SK-N-SH treated with all-trans-retinoic acid at 6 μM for 48 hours (cell line): Measurements from ENCODE around the gene CDC42BPB.

Source experiments
- ATAC-seq: fragments of 200-7000 bp; cut with Tn5 transposase; 3 replicates; pipeline ENCODE4 v1.9.1; 2020; ENCODE audit warnings: mild to moderate bottlenecking, moderate library complexity
- ARNTL ChIP-seq: fragments of 450-650 bp; formaldehyde crosslinking; IDR thresholded peaks from 2 replicates; pipeline ENCODE4 v1.5.0; 2020; ENCODE audit warnings: low read depth, mild to moderate bottlenecking, moderate library complexity, borderline replicate concordance
- BACH2 ChIP-seq: fragments of 250-450 bp; sonication (Bioruptor Pico); IDR thresholded peaks from 2 replicates; pipeline ENCODE4 v1.9.0; 2021; ENCODE audit warnings: mild to moderate bottlenecking, borderline replicate concordance
- CSDC2 ChIP-seq: fragments of 250-450 bp; sonication (Bioruptor Pico); IDR thresholded peaks from 2 replicates; pipeline ENCODE4 v1.5.0; 2020; ENCODE audit warnings: mild to moderate bottlenecking, moderate library complexity
- ESRRG ChIP-seq: fragments of 250-450 bp; sonication (Bioruptor Pico); IDR thresholded peaks from 2 replicates; pipeline ENCODE4 v1.6.1; 2021; ENCODE audit warnings: mild to moderate bottlenecking
- GLIS3 ChIP-seq: fragments of 250-450 bp; sonication (Bioruptor Pico); IDR thresholded peaks from 2 replicates; pipeline ENCODE4 v1.5.0; 2020; ENCODE audit warnings: mild to moderate bottlenecking, moderate library complexity
- ISL1 ChIP-seq: fragments of 250-450 bp; sonication (Bioruptor Pico); IDR thresholded peaks from 2 replicates; pipeline ENCODE4 v2.1.2; 2022; ENCODE audit warnings: mild to moderate bottlenecking, moderate library complexity
- OSR1 ChIP-seq: fragments of 250-450 bp; sonication (Bioruptor Pico); IDR thresholded peaks from 2 replicates; pipeline ENCODE4 v1.8.0; 2022; ENCODE audit warnings: moderate library complexity, mild to moderate bottlenecking, inconsistent platforms
- PATZ1 ChIP-seq: fragments of 250-450 bp; sonication (Bioruptor Pico); IDR thresholded peaks from 2 replicates; pipeline ENCODE4 v1.8.0; 2020; ENCODE audit warnings: mild to moderate bottlenecking, moderate library complexity, borderline replicate concordance
- PPARA ChIP-seq: fragments of 250-450 bp; sonication (Bioruptor Pico); IDR thresholded peaks from 2 replicates; pipeline ENCODE4 v1.5.0; 2020; ENCODE audit warnings: mild to moderate bottlenecking, borderline replicate concordance
- SNAI2 ChIP-seq: fragments of 250-450 bp; sonication (Bioruptor Pico); IDR thresholded peaks from 2 replicates; pipeline ENCODE4 v1.5.0; 2020; ENCODE audit warnings: mild to moderate bottlenecking, moderate library complexity
- TCF4 ChIP-seq: fragments of 250-450 bp; sonication (Bioruptor Pico); IDR thresholded peaks from 2 replicates; pipeline ENCODE4 v1.8.0; 2021; ENCODE audit warnings: mild to moderate bottlenecking, moderate library complexity, borderline replicate concordance
- TOX ChIP-seq: fragments of 250-450 bp; sonication (Bioruptor Pico); IDR thresholded peaks from 2 replicates; pipeline ENCODE4 v1.8.0; 2021; ENCODE audit warnings: mild to moderate bottlenecking, moderate library complexity, borderline replicate concordance
- ZC3H10 ChIP-seq: fragments of 250-450 bp; sonication (Bioruptor Pico); IDR thresholded peaks from 2 replicates; pipeline ENCODE4 v1.5.1; 2021; ENCODE audit warnings: mild to moderate bottlenecking, moderate library complexity
- ZFP3 ChIP-seq: fragments of 250-450 bp; sonication (Bioruptor Pico); IDR thresholded peaks from 2 replicates; pipeline ENCODE4 v1.5.0; 2020; ENCODE audit warnings: mild to moderate bottlenecking, moderate library complexity
- ZFP30 ChIP-seq: fragments of 450-650 bp; formaldehyde crosslinking; IDR thresholded peaks from 2 replicates; pipeline ENCODE4 v1.5.0; 2022; ENCODE audit warnings: mild to moderate bottlenecking, moderate library complexity
- ZNF565 ChIP-seq: fragments of 450-650 bp; formaldehyde crosslinking; conservative IDR thresholded peaks from 2 replicates; pipeline ENCODE4 v1.5.0; 2020; ENCODE audit warnings: low read depth, mild to moderate bottlenecking, moderate library complexity
- ZNF70 ChIP-seq: fragments of 450-650 bp; formaldehyde crosslinking; IDR thresholded peaks from 2 replicates; pipeline ENCODE4 v1.5.0; 2020; ENCODE audit warnings: mild to moderate bottlenecking, moderate library complexity
- ZNF8 ChIP-seq: fragments of 450-650 bp; formaldehyde crosslinking; IDR thresholded peaks from 2 replicates; pipeline ENCODE4 v1.5.0; 2020; ENCODE audit warnings: mild to moderate bottlenecking, moderate library complexity
- TF ChIP-seq, protein P1 (sequence below): fragments of 250-450 bp; sonication (Bioruptor Pico); IDR thresholded peaks from 2 replicates; pipeline ENCODE4 v1.5.1; 2021; ENCODE audit warnings: mild to moderate bottlenecking, moderate library complexity
- TF ChIP-seq, protein P2 (sequence below): fragments of 250-450 bp; sonication (Bioruptor Pico); IDR thresholded peaks from 2 replicates; pipeline ENCODE4 v1.8.0; 2021; ENCODE audit warnings: low read depth, mild to moderate bottlenecking, moderate library complexity, borderline replicate concordance
- TF ChIP-seq, protein P3 (sequence below): fragments of 250-450 bp; sonication (Bioruptor Pico); IDR thresholded peaks from 2 replicates; pipeline ENCODE4 v1.5.1; 2020; ENCODE audit warnings: low read depth, mild to moderate bottlenecking, moderate library complexity

Gene CDC42BPB

GRCh38 chr14:102984336-102985102, 72.8 kb downstream of the CDC42BPB start:
- no peak for ATAC-seq
- TF ChIP-seq OSR1 (CRISPR knock-in tag) = no peak
- no peak for TF ChIP-seq ZFP30 (CRISPR knock-in tag)
- no peak for TF ChIP-seq PPARA
- TF ChIP-seq, protein P1, sequence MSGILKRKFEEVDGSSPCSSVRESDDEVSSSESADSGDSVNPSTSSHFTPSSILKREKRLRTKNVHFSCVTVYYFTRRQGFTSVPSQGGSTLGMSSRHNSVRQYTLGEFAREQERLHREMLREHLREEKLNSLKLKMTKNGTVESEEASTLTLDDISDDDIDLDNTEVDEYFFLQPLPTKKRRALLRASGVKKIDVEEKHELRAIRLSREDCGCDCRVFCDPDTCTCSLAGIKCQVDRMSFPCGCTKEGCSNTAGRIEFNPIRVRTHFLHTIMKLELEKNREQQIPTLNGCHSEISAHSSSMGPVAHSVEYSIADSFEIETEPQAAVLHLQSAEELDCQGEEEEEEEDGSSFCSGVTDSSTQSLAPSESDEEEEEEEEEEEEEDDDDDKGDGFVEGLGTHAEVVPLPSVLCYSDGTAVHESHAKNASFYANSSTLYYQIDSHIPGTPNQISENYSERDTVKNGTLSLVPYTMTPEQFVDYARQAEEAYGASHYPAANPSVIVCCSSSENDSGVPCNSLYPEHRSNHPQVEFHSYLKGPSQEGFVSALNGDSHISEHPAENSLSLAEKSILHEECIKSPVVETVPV (CRISPR knock-in tag) = no peak
- no peak for TF ChIP-seq ARNTL (CRISPR knock-in tag)
- TF ChIP-seq ISL1 (CRISPR knock-in tag) = no peak
- TF ChIP-seq, protein P2, sequence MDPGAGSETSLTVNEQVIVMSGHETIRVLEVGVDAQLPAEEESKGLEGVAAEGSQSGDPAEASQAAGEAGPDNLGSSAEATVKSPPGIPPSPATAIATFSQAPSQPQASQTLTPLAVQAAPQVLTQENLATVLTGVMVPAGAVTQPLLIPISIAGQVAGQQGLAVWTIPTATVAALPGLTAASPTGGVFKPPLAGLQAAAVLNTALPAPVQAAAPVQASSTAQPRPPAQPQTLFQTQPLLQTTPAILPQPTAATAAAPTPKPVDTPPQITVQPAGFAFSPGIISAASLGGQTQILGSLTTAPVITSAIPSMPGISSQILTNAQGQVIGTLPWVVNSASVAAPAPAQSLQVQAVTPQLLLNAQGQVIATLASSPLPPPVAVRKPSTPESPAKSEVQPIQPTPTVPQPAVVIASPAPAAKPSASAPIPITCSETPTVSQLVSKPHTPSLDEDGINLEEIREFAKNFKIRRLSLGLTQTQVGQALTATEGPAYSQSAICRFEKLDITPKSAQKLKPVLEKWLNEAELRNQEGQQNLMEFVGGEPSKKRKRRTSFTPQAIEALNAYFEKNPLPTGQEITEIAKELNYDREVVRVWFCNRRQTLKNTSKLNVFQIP (CRISPR knock-in tag) = no peak
- no peak for TF ChIP-seq ZFP3 (CRISPR knock-in tag)
- TF ChIP-seq ESRRG = no peak
- no peak for TF ChIP-seq CSDC2 (CRISPR knock-in tag)
- no peak for TF ChIP-seq TOX (CRISPR knock-in tag)
- no peak for TF ChIP-seq ZC3H10 (CRISPR knock-in tag)
- no peak for TF ChIP-seq GLIS3
- TF ChIP-seq SNAI2 = no peak

DNA sequence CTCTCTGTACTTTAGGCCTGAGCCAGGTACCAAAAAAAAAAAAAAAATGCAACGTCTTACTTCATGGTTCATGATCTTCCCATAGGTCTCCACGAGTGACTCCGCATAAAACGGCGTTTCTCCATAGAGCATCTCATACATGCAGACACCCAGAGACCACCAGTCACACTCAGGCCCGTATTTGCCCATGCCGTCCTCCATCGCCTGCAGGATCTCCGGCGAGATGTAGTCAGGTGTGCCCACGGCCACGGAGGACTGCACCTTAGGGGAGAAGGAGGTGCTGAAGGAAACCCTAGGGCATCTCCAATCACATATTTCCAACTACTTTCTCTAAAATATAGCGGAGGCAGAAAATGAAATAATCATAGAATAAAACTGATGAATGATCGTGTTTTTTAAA, 73.9 kb downstream of the CDC42BPB start:
- no peak for ATAC-seq
- TF ChIP-seq OSR1 (CRISPR knock-in tag) (no peak), ZFP30 (CRISPR knock-in tag) (no peak), PATZ1 (CRISPR knock-in tag) (no peak), ZNF565 (no peak), ISL1 (CRISPR knock-in tag) (no peak), ZC3H10 (CRISPR knock-in tag) (no peak), ARNTL (CRISPR knock-in tag) (no peak)
- TF ChIP-seq, protein P2 (CRISPR knock-in tag) = no peak
- TF ChIP-seq, protein P1 (CRISPR knock-in tag) = no peak

- ATAC-seq = no peak
- TF ChIP-seq ZC3H10 (CRISPR knock-in tag) (no peak), ZFP3 (CRISPR knock-in tag) (no peak), BACH2 (CRISPR knock-in tag) (no peak), ZFP30 (CRISPR knock-in tag) (no peak), ZNF70 (CRISPR knock-in tag) (no peak), ZNF565 (no peak), GLIS3 (no peak), PATZ1 (CRISPR knock-in tag) (no peak), ZNF8 (no peak), ISL1 (CRISPR knock-in tag) (no peak), ESRRG (no peak), PPARA (no peak), TCF4 (CRISPR knock-in tag) (no peak)
- TF ChIP-seq, protein P3, sequence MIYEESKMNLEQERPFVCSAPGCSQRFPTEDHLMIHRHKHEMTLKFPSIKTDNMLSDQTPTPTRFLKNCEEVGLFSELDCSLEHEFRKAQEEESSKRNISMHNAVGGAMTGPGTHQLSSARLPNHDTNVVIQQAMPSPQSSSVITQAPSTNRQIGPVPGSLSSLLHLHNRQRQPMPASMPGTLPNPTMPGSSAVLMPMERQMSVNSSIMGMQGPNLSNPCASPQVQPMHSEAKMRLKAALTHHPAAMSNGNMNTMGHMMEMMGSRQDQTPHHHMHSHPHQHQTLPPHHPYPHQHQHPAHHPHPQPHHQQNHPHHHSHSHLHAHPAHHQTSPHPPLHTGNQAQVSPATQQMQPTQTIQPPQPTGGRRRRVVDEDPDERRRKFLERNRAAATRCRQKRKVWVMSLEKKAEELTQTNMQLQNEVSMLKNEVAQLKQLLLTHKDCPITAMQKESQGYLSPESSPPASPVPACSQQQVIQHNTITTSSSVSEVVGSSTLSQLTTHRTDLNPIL = no peak
- TF ChIP-seq, protein P2 (CRISPR knock-in tag) = no peak
Measured at GRCh38 chr14:102982852-102983470, 74.4 kb downstream of the CDC42BPB start.
